HL-60/S4 (cell line): ENCODE data around the gene CDC37.

Experiments
- in situ Hi-C: fragments of 300-500 bp; cut with MboI; formaldehyde crosslinking; loops from 2 replicates; pipeline ENCODE4 v1.14.3; 2022; ENCODE audit warnings: low sequenced_read_pairs

Gene CDC37

GRCh38 chr19:10403137-10404021 lies at the start of gene CDC37:
TSS of gene CDC37 (minus strand) at chr19:10403542. CDS start at chr19:10403479, 63 bp downstream.
- in situ Hi-C loops, result no loop called here

- in situ Hi-C loops, result no loop called here
Measured at GRCh38 chr19:10450853-10451609, 47.7 kb upstream of the CDC37 start.

- in situ Hi-C loops, result no loop called here
Measured at GRCh38 chr19:10450191-10450852, 47.0 kb upstream of the CDC37 start.

GRCh38 chr19:10449037-10449436 lies 45.7 kb upstream of the CDC37 start:
- in situ Hi-C loops, result no loop called here

- in situ Hi-C loops, result no loop called here
Measured at GRCh38 chr19:10442698-10443097, 39.4 kb upstream of the CDC37 start.

- in situ Hi-C loops, result no loop called here
Measured at GRCh38 chr19:10439588-10439987, 36.2 kb upstream of the CDC37 start.

GRCh38 chr19:10433131-10433536 lies 29.8 kb upstream of the CDC37 start:
- in situ Hi-C loops, result no loop called here

GRCh38 chr19:10432736-10433130 lies 29.4 kb upstream of the CDC37 start:
- in situ Hi-C loops, result no loop called here

GRCh38 chr19:10431943-10432735 lies 28.8 kb upstream of the CDC37 start:
- in situ Hi-C loops, result no loop called here

- in situ Hi-C loops, result no loop called here
Measured at GRCh38 chr19:10431254-10431942, 28.1 kb upstream of the CDC37 start.

GRCh38 chr19:10430505-10431253 lies 27.3 kb upstream of the CDC37 start:
- in situ Hi-C loops, result no loop called here

- in situ Hi-C loops, result no loop called here
Measured at GRCh38 chr19:10428996-10429381, 25.6 kb upstream of the CDC37 start.

GRCh38 chr19:10427169-10427568 lies 23.8 kb upstream of the CDC37 start:
- in situ Hi-C loops, result no loop called here

GRCh38 chr19:10424011-10424637 lies 20.8 kb upstream of the CDC37 start:
- in situ Hi-C loops, result no loop called here

GRCh38 chr19:10422846-10423245 lies 19.5 kb upstream of the CDC37 start:
- in situ Hi-C loops, result no loop called here

GRCh38 chr19:10422046-10422461 lies 18.7 kb upstream of the CDC37 start:
- in situ Hi-C loops, result no loop called here

- in situ Hi-C loops, result no loop called here
Measured at GRCh38 chr19:10421240-10422045, 18.1 kb upstream of the CDC37 start.
